Testis (tissue), 5 donors: ENCODE results near the gene PSMB7. TPM values are rescaled to one million over a fixed set of nuclear protein-coding genes. Genes with fewer than 3 reads are reported as not detected.

ENCODE experiments used
- DNase-seq: peaks from one replicate; pipeline ENCODE4 v3.0.0-alpha.2; 2019
- H3K27ac ChIP-seq, 2 donors: fragments of 200-600 bp; sonication (generic); one replicate each; pipeline ENCODE4 v1.5.1; 2019
- H3K27me3 ChIP-seq: fragments of 200-600 bp; sonication (generic); one replicate; pipeline ENCODE4 v1.5.1; 2019
- H3K36me3 ChIP-seq: fragments of 200-600 bp; sonication (generic); one replicate; pipeline ENCODE4 v1.5.1; 2017; ENCODE audit warnings: low read depth; ENCODE audit errors: missing control alignments
- H3K4me1 ChIP-seq: fragments of 200-600 bp; sonication (generic); one replicate; pipeline ENCODE4 v1.5.1; 2019
- H3K4me3 ChIP-seq, 2 donors: fragments of 200-600 bp; sonication (generic); one replicate each; pipeline ENCODE4 v1.5.1; 2017 to 2019
- H3K9me3 ChIP-seq: fragments of 200-600 bp; sonication (generic); one replicate; pipeline ENCODE4 v1.5.1; 2017
- POLR2A ChIP-seq: fragments of 450-650 bp; IDR thresholded peaks from one replicate; pipeline ENCODE4 v1.6.1; 2017; ENCODE audit warnings: antibody characterized with exemption, mild to moderate bottlenecking, moderate library complexity
- WGBS, 2 donors: methylation state at CpG; one replicate each; pipeline ENCODE4 v1.1.5; 2018; 5-methylcytosine and 5-hydroxymethylcytosine counted together
- intact Hi-C: fragments of 100-400 bp; cut with DNase I; formaldehyde crosslinking; loops from one replicate; pipeline ENCODE4 v1.15.1; 2023; ENCODE audit warnings: low total_unique reads
- long read RNA-seq, 2 donors: transcript quantifications; one replicate each; lab custom pipeline, GENCODE V29; 2026
- polyA plus RNA-seq: library from polyadenylated mRNA; stranded (reverse); fragments of 350-450 nt; fragmentation: Illumina TruSeq; extraction: RNeasy Lipid Tissue Mini Kit (QIAGEN cat#74804); gene quantifications from one replicate; pipeline ENCODE4 v1.2.3, GENCODE V29; 2014; ENCODE audit warnings: low read depth, low replicate concordance; ENCODE audit not compliant: insufficient read depth
- total RNA-seq, 2 donors: library from RNA; depleted of rRNA; stranded (reverse); fragments of >200 nt; gene quantifications; one replicate each; pipeline ENCODE4 v1.2.3, GENCODE V29; 2016
- TF ChIP-seq, protein P1 (sequence below), 3 experiments: fragments of 450-650 bp in 2 of 3; fragments of 200-600 bp in 1 of 3; sonication (generic) in 1 of 3; IDR thresholded peaks; one replicate each; pipeline ENCODE4 v1.5.1; 2016 to 2019; ENCODE audit warnings: antibody characterized with exemption in 3 of 3, mild to moderate bottlenecking in 2 of 3, moderate library complexity in 1 of 3

PSMB7 gene
- 100 to 1,000 TPM; 156 to 188 TPM for total RNA-seq
- 310 TPM for polyA plus RNA-seq
- long read RNA-seq, donor 1, transcript PSMB7-201 (8 exons, 980 nt): major isoform, 107 of 228 reads
- long read RNA-seq, donor 1, partial matches to known transcripts: 113 of 228 reads
- long read RNA-seq, donor 1, other reads (novel, unspliced or antisense): 8 of 228 reads
- long read RNA-seq, donor 2, transcript PSMB7-201 (8 exons, 980 nt): major isoform, 73 of 93 reads
- long read RNA-seq, donor 2, partial matches to known transcripts: 20 of 93 reads
- long read RNA-seq, donor 2, other reads (novel, unspliced or antisense): 0 of 93 reads

DNA sequence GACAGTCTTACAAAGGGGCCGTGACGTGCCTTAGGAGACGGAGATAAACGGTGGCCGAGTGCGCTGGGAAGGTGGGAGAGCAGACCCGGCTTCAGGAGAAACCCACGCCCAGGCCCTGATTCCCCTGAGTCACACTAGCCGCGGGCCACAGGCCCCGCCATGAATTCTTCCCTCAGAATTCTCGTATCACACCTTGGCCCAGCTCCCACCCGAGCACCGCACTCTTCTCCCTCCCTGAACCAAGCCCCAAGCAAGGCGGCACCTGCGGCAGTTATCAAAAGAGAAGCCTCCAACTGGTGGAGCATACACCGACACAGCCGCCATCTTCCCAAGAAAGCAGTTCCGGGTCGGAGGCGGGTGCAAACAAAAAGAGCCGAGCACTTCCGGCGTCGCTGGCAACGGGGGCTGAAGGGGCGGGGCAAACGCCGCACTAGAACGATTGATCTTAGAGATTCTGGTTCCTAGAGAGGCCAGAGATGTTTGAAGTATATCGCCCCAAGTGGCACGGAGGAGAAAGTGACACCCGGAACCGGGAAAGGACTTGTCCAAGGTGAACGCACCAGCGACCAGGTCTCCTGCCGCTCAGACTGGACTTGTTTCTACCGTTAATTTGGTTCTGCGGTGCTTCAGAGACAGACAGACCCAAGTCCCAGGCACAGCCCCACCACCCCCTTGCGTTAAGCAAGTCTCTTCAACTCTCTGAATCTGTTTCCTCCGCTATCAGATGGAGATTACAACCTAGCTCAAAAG lies at the start of gene PSMB7:
TSS of gene PSMB7 (minus strand) at position 341 of the 750 bp plus-strand sequence. CDS start at position 324, 17 bp downstream.
- H3K4me3 ChIP-seq: peak within 1 kb of the TSS; percentile 79 to 97
- peak within 1 kb of the TSS; percentile 60 to 68 for H3K27ac ChIP-seq
- H3K9me3 ChIP-seq: no peaks in the 10 kb centered on the region
- peak; percentile 99 for DNase-seq
- H3K27me3 ChIP-seq: no peaks in the 10 kb centered on the region
- TF ChIP-seq POLR2A: no peak
- TF ChIP-seq, protein P1, sequence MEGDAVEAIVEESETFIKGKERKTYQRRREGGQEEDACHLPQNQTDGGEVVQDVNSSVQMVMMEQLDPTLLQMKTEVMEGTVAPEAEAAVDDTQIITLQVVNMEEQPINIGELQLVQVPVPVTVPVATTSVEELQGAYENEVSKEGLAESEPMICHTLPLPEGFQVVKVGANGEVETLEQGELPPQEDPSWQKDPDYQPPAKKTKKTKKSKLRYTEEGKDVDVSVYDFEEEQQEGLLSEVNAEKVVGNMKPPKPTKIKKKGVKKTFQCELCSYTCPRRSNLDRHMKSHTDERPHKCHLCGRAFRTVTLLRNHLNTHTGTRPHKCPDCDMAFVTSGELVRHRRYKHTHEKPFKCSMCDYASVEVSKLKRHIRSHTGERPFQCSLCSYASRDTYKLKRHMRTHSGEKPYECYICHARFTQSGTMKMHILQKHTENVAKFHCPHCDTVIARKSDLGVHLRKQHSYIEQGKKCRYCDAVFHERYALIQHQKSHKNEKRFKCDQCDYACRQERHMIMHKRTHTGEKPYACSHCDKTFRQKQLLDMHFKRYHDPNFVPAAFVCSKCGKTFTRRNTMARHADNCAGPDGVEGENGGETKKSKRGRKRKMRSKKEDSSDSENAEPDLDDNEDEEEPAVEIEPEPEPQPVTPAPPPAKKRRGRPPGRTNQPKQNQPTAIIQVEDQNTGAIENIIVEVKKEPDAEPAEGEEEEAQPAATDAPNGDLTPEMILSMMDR (IDR thresholded peaks at IDR 0.05): peak; percentile 84 to 93 (median 84)
- H3K4me1 ChIP-seq: peaks cover 8% of the 10 kb centered on the region
- no peaks in the 10 kb centered on the region for H3K36me3 ChIP-seq
- intact Hi-C loops: no loop called here
- 5 to 6% methylated on average over 39 to 41 of the region's 41 CpGs for WGBS, 2 donors

DNA sequence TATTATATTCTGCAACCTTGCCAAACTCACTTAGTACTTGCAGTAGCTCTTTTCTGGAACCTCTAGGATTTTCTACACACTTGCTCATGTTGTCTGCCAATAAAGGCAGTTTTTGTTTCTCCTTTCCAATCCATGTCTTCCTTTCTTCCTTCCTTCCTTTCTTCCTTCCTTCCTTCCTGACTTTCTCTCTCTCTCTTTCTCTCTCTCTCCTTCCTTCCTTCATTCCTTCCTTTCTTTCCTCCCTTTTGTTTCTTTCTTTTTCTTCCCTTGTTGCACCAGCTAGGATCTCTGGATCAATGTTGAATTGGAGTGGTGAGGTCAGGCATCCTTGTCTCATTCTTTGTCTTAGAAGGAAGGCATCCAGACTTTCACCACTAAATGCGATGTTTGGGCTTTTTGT lies 47.5 kb upstream of the PSMB7 start:
- WGBS, 2 donors: 86 to 92% methylated on average over 1 of the region's 1 CpG
- H3K36me3 ChIP-seq: no peaks in the 10 kb centered on the region
- TF ChIP-seq, protein P1 (IDR thresholded peaks at IDR 0.05): no peak
- no peak for TF ChIP-seq POLR2A
- intact Hi-C loops: no loop called here
- H3K27ac ChIP-seq: no peak overlapping the region
- no peaks in the 10 kb centered on the region for H3K27me3 ChIP-seq
- H3K4me1 ChIP-seq: no peaks in the 10 kb centered on the region
- H3K9me3 ChIP-seq: no peaks in the 10 kb centered on the region
- DNase-seq: no peak
- no peak overlapping the region for H3K4me3 ChIP-seq

DNA sequence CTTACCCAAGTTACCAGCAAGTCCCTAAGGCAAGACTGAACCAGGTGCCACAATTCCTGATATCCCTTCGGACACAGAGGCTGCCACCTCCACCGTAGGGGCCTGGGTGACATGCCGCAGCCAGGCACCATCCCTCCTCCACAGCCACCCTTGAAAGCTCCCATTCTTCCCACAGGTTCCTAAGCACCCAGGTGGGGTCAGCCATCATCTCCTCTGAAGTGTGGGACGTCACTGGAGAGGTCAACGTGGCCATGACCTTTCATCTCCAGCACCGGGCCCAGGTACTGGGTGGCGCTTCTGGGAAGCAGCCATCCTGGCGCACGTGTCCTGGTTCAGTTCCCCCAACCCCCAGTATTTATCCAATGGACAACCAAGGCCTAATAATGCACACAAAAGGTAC lies 43.2 kb upstream of the PSMB7 start:
- Histone ChIP-seq H3K4me3 (no peak overlapping the region), H3K9me3 (no peaks in the 10 kb centered on the region), H3K27ac (no peak overlapping the region), H3K36me3 (no peaks in the 10 kb centered on the region), H3K4me1 (no peaks in the 10 kb centered on the region), H3K27me3 (no peaks in the 10 kb centered on the region)
- intact Hi-C loops: no loop called here
- WGBS, 2 donors: 83 to 91% methylated on average over 6 to 9 of the region's 9 CpGs
- no peak for DNase-seq
- TF ChIP-seq, protein P1 (IDR thresholded peaks at IDR 0.05): no peak
- no peak for TF ChIP-seq POLR2A

DNA sequence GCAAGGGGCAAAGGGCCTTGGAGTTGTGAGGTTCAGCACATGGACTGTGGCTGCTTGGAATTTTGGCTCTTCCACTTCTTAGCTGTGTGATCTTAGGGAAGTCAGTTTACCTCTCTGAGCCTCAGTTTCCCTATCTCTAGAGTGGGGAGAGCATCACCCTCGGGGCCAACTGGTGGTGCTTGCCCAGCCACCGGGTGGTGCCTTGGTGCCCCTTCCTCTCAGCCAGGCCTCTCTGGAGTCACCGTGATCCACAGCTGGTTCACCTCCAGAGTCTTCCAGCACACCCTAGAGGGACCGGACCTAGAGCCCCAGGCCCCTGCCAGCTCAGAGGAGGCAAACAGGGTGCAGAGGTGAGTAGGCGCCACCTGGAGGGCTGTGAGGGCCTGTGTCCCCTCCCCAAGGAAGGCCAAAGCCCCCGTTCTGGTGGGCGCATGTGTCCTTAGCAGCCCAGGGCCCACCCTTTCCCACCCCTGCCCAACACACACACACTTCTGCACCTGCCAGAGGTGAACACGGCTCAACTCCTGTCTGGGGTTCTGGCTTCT lies 42.7 kb upstream of the PSMB7 start:
- Histone ChIP-seq H3K9me3 (no peaks in the 10 kb centered on the region), H3K4me3 (no peak overlapping the region), H3K4me1 (no peaks in the 10 kb centered on the region), H3K27me3 (no peaks in the 10 kb centered on the region), H3K27ac (no peak overlapping the region), H3K36me3 (no peaks in the 10 kb centered on the region)
- DNase-seq: no peak
- intact Hi-C loops: no loop called here
- 84 to 88% methylated on average over 8 of the region's 8 CpGs for WGBS, 2 donors
- TF ChIP-seq, protein P1 (IDR thresholded peaks at IDR 0.05): no peak
- no peak for TF ChIP-seq POLR2A
